T-helper 1 cell treated with Interleukin-12 subunit alpha and Interleukin-12 subunit beta and Interleukin-4 antibody, amounts not matched to agents 30 μg/mL and 1 μg/mL, for 36 hours (primary cell): Measurements from ENCODE around the gene SYNPR.

ENCODE experiments used
- H3K27ac Mint-ChIP-seq: one replicate; pipeline ENCODE4 v1.8.0; 2021; ENCODE audit warnings: mild to moderate bottlenecking, mixed read lengths
- H3K27me3 Mint-ChIP-seq: one replicate; pipeline ENCODE4 v1.8.0; 2021; ENCODE audit warnings: low read depth, mixed read lengths
- H3K36me3 Mint-ChIP-seq: one replicate; pipeline ENCODE4 v1.8.0; 2021; ENCODE audit warnings: low read depth, mixed read lengths
- H3K4me1 Mint-ChIP-seq: one replicate; pipeline ENCODE4 v1.8.0; 2021; ENCODE audit warnings: low read depth, mixed read lengths
- H3K4me3 Mint-ChIP-seq: one replicate; pipeline ENCODE4 v1.8.0; 2021; ENCODE audit warnings: mild to moderate bottlenecking, moderate library complexity, mixed read lengths
- H3K9me3 Mint-ChIP-seq: one replicate; pipeline ENCODE4 v1.8.0; 2021; ENCODE audit warnings: mixed read lengths

The SYNPR gene

DNA sequence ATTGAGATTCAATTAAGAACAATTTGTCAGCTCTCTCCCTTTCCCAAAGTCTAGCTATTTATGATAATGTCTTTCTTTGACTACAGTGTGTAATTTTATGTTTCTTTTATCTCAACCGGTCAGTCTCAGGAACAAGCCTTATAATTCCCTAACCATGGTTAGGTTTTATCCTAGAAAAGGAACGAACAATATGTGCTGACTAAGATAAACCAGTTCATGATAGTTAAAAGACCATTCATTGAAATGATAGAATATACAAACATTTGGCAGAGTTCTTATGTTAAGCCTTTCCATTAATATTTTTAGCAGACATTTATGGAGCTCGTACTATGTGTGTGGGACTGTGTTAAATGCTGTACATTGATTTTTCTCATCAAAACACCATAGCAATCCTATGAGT is 106.3 kb downstream of the SYNPR start:
- Mint-ChIP-seq H3K4me3 (no peak overlapping the region), H3K9me3 (no peaks in the 10 kb centered on the region), H3K36me3 (no peaks in the 10 kb centered on the region)

DNA sequence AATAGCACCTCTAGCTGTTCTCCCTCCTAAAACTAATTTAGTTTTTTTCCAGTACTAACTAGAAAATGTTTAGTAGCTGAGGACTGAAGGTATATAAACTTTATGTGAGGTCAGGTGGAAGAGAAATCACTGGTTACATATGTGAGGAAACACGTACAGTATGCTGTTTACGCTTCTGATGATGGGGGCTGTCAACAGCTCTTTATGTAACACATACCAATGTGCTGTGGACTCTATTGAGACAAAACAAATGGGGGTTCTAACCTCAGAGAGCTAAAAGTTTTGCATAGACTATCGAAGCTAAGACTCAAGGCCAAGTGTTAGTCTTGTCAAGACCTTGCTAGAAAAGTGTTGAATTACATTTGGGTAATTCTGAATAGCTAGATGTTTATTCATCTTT is 107.5 kb downstream of the SYNPR start:
- Mint-ChIP-seq H3K9me3 (no peaks in the 10 kb centered on the region), H3K4me1 (no peaks in the 10 kb centered on the region), H3K4me3 (no peak overlapping the region), H3K27me3 (no peaks in the 10 kb centered on the region), H3K27ac (no peak overlapping the region), H3K36me3 (no peaks in the 10 kb centered on the region)

More for the DNA sequence above, 106.3 kb downstream of the SYNPR start:
- Mint-ChIP-seq H3K27ac (no peak overlapping the region), H3K27me3 (no peaks in the 10 kb centered on the region), H3K4me1 (no peaks in the 10 kb centered on the region)

DNA sequence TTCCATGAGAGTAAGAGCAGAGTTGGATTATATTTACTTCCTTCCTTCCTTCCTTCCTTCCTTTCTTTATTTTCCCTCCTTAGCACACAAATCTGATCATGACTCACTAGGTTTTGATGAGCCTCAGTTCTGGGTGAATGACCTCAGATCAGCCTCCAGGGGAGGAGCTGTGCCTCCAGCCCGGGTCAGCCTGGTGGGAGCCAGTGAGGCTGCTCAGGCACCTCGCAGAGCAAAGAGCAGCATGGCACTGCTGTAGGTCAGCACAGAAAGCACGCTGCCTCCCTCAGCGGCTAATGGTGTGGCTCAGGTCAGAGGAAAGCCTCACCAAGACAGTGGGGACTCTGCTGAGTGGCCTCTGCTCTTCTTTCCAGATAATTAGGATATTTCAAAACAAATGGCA is 108.5 kb downstream of the SYNPR start:
- Mint-ChIP-seq H3K27ac (no peak overlapping the region), H3K9me3 (no peaks in the 10 kb centered on the region)

DNA sequence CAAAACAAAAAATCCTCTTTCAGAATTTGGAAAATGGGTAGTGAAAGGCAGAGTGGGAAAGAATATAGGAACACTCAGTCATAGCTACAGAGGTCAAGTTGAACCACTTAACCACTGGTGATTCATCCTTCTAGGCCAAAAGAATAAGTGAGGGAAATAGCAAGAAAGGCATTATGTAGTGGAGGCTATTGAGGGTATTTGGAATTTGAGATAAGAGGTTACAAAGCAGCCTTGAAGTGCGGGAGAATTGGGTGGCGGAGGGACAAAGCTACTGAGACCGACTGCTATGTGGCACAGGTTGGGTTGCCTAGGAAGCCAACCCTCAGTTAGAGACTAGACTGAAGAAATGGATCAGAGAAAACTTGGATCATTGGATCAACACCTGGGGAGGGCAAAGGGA is 109.5 kb downstream of the SYNPR start:
- no peaks in the 10 kb centered on the region for H3K9me3 Mint-ChIP-seq
- H3K36me3 Mint-ChIP-seq: no peaks in the 10 kb centered on the region
- no peak overlapping the region for H3K27ac Mint-ChIP-seq
- H3K4me1 Mint-ChIP-seq: no peaks in the 10 kb centered on the region
- H3K27me3 Mint-ChIP-seq: no peaks in the 10 kb centered on the region
- no peak overlapping the region for H3K4me3 Mint-ChIP-seq

More for the DNA sequence above, 108.5 kb downstream of the SYNPR start:
- H3K4me3 Mint-ChIP-seq: no peak overlapping the region
- no peaks in the 10 kb centered on the region for H3K4me1 Mint-ChIP-seq
- no peaks in the 10 kb centered on the region for H3K36me3 Mint-ChIP-seq
- no peaks in the 10 kb centered on the region for H3K27me3 Mint-ChIP-seq

DNA sequence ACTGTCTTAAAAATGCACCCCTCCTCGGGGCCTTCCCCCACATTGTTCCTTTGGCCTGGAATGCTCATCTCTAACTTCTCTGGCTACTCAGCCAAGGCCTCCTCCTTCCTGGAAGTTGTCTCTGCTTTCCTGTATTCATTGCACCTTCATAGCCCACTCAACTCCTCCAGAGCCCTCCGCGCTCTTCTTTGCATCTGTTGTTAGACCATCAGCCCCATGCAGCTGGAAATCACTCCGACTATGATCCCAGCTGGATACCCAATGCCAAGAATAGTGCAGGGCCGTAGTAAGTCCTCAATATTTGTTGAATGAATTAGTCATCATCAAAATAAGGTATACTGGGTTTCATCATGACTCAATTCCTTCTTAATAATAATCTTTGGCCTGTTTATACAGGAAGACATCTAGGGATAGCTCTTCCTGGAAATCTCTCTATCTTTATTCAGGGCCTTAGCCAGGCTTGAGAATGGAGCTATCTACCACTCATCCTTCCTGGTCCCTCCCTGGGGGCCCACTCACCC is 112.7 kb downstream of the SYNPR start:
- H3K36me3 Mint-ChIP-seq: no peaks in the 10 kb centered on the region
- no peaks in the 10 kb centered on the region for H3K4me1 Mint-ChIP-seq
- H3K4me3 Mint-ChIP-seq: no peak overlapping the region
- H3K27ac Mint-ChIP-seq: no peak overlapping the region
- H3K9me3 Mint-ChIP-seq: no peaks in the 10 kb centered on the region
- no peaks in the 10 kb centered on the region for H3K27me3 Mint-ChIP-seq

DNA sequence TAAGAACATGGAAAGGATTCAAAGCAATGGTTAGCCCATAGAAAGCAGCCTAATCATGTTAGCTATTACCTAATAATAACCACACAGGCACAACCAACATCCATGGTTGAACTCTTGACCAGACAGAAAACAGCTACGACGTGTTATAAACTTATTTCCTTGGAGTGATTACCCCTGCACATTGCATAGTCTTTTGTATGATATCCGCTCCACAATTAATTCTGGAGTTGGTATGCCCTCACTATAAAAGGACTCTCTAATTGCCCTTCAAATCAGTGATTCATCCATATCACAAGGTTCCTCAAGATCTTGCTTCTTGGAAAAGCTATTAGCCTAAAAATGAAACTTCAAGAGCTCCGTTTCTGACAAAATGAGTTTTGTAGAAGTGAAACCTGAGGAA is 117.9 kb downstream of the SYNPR start:
- Mint-ChIP-seq H3K36me3 (no peaks in the 10 kb centered on the region), H3K4me3 (no peak overlapping the region), H3K27ac (no peak overlapping the region), H3K4me1 (no peaks in the 10 kb centered on the region), H3K9me3 (no peaks in the 10 kb centered on the region), H3K27me3 (no peaks in the 10 kb centered on the region)

DNA sequence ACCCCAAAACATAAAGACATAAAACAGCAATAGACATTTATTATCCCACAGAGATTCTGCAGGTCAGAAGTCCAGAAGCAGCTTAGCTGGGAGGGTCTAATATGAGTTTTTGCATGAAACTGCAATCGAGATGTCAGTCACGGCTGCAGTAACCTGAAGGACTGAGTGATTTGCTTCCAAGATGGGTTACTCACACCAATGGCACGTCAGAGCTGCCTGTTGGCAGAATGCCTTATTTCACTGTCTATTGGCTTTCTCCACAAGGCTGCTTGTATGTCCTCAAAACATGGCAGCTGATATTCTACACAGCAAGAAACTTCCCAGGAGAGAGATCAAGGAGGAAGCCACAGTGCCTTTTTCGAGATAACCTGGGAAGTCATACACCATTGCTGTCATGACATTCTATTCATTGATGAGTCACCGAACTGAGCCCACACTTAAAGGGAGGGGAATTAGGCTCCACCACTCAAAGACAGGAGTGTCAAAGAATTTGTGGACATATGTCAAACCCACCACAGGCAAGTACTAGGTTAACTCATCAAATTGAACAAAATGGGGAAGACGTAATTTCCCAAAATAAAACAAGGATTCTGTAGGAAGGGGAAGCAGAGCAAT is 122.2 kb downstream of the SYNPR start:
- no peak overlapping the region for H3K27ac Mint-ChIP-seq
- no peaks in the 10 kb centered on the region for H3K9me3 Mint-ChIP-seq
- H3K4me1 Mint-ChIP-seq: no peaks in the 10 kb centered on the region
- H3K36me3 Mint-ChIP-seq: no peaks in the 10 kb centered on the region
- H3K27me3 Mint-ChIP-seq: no peaks in the 10 kb centered on the region
- H3K4me3 Mint-ChIP-seq: no peak overlapping the region

DNA sequence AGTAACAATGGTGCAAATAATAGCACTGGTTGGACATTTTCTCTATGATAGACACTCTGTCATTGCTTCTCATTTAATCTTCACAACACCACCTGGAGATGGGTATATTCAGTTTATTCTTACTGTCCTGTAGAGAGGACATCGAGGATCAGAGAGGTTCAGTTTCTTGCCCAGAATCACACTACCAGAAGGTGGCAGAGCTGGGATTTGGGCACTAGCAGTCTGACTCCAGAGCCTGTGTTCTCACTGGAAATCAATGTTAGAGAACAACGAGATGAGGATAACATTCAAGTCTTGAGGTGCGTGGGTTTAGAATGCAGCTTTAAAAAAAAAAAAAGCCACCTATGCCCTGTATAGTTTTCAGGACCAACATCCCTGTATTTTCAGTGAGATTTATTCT is 127.8 kb downstream of the SYNPR start:
- no peaks in the 10 kb centered on the region for H3K9me3 Mint-ChIP-seq
- H3K4me3 Mint-ChIP-seq: no peak overlapping the region
- H3K36me3 Mint-ChIP-seq: no peaks in the 10 kb centered on the region
- no peaks in the 10 kb centered on the region for H3K4me1 Mint-ChIP-seq
- no peak overlapping the region for H3K27ac Mint-ChIP-seq
- H3K27me3 Mint-ChIP-seq: no peaks in the 10 kb centered on the region

DNA sequence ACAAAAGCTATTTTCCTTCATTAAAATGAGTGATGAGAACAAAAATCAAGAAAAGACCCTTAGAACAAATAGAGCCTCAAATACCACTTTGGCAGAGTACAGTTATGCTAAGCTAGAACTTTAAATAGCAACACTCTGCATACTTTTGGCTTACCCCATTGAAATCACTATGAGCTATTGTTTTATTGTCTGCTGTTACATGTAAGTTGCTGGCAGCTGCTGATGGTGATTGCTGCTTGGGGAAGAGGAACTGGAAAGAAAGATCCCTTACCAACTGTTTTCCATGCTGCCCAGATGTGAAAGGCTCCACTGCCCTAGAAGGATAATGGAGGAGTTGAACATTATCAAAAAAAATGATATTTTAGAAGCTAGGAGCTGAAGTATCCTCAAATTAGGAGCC is 135.4 kb downstream of the SYNPR start:
- Mint-ChIP-seq H3K4me1 (no peaks in the 10 kb centered on the region), H3K9me3 (no peaks in the 10 kb centered on the region), H3K36me3 (no peaks in the 10 kb centered on the region), H3K27me3 (no peaks in the 10 kb centered on the region), H3K27ac (no peak overlapping the region), H3K4me3 (no peak overlapping the region)

DNA sequence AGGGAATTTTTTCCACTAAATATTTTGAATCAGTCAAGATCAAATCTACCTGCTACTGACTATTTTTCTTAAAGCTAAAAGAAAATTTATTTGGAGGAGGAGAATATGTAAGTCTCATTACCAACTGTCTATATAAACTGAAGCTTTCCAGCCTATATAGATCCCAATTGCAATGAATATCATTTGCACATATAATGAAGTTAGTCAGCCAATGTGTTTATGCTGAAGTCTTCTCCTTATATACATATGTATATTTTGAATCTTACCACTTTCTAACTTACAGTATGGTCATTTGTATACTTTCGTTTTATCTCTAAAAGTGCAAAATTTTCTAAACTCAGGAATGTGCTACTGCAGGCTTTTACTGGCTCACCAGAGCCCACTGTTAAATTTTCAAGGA is 136.5 kb downstream of the SYNPR start:
- no peaks in the 10 kb centered on the region for H3K9me3 Mint-ChIP-seq
- no peak overlapping the region for H3K27ac Mint-ChIP-seq
- H3K36me3 Mint-ChIP-seq: no peaks in the 10 kb centered on the region
- H3K27me3 Mint-ChIP-seq: no peaks in the 10 kb centered on the region
- H3K4me1 Mint-ChIP-seq: no peaks in the 10 kb centered on the region
- no peak overlapping the region for H3K4me3 Mint-ChIP-seq

DNA sequence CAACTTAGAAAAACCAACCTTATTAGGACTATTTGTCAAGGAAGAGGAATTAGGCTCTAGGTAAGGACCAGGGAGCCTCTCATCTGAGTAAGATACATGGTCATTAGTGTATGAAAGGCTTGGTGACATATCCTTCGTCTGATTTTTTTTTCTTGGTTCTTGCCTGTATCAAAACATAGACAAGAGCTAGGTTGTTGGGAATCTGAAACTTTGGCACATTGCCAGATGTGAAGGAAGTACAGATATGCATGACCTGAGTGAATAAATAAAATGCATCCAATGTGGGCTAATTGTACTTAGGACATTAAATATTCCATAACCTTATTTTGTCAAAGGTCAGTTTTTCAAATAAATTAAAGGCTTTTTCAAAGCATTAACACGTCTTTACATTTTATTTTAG is 151.8 kb downstream of the SYNPR start:
- Mint-ChIP-seq H3K27ac (no peak overlapping the region), H3K36me3 (no peaks in the 10 kb centered on the region), H3K4me3 (no peak overlapping the region), H3K27me3 (no peaks in the 10 kb centered on the region), H3K4me1 (no peaks in the 10 kb centered on the region), H3K9me3 (no peaks in the 10 kb centered on the region)

DNA sequence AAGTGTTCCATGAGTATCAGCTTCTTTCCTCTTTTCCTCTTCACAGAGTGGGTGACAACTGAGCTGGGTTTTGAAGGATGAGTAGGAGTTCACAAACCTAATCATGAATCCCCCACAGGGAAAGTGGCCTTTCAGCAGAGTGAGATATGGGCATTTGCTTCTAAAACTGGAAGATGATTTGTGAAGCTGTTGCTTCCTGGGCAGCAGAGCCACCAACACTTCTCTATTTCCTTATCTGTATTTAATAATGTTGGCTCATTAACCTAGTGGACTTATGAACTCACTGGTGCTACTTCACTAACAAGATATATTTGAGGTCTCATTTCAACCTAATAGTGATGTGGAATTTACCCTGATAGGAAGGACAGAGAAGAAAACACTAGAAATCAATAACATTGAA is 152.8 kb downstream of the SYNPR start:
- H3K27ac Mint-ChIP-seq: no peak overlapping the region
- H3K36me3 Mint-ChIP-seq: no peaks in the 10 kb centered on the region
- no peaks in the 10 kb centered on the region for H3K4me1 Mint-ChIP-seq
- no peak overlapping the region for H3K4me3 Mint-ChIP-seq
- H3K9me3 Mint-ChIP-seq: no peaks in the 10 kb centered on the region
- no peaks in the 10 kb centered on the region for H3K27me3 Mint-ChIP-seq

DNA sequence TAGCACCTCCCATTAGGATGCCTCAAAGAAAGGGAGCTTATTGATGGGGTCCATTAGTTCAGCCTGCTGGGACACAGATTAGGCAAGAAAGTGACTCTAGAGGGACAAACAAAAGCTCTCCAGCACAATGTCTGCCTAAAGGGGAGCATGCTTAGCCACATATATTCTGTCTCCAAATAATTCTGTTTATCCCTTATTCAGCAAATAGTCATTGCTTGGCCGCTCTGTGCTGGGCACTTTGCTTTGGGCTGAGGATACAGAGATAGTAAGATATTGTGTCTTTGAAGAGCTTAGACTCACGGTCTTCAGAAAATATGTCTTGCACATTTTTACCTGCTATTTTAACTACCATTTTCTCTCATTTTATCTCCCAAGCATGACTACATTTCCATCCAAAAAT is 159.8 kb downstream of the SYNPR start:
- H3K27ac Mint-ChIP-seq: no peak overlapping the region
- H3K9me3 Mint-ChIP-seq: no peaks in the 10 kb centered on the region
- no peaks in the 10 kb centered on the region for H3K27me3 Mint-ChIP-seq
- H3K4me1 Mint-ChIP-seq: no peaks in the 10 kb centered on the region
- H3K36me3 Mint-ChIP-seq: no peaks in the 10 kb centered on the region
- H3K4me3 Mint-ChIP-seq: no peak overlapping the region

DNA sequence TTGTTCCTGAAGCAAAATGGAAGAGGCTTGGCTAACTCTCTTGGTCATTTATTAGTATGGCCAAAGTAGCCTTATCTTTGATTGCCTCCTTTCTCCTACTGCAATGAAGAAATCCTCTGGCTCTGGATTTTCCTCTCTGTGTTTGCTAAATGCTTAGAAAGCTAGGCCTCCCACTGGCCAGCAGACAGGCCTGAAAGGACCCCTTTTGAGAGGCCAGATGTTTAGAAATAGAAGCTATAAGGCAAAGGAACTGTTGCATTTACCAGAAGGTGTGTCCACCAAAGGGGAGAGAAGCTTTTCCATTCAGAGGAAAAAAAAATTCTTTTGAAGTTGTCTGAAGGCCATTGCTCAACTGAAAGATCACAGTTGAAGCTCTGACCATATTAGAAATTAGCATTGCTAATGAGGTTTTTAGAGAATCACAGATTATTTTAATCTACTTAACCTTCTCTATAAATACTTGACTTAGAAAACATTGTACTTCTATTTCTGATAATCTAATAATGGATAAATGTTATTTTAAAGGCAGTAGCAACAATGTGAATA is 160.8 kb downstream of the SYNPR start:
- H3K27me3 Mint-ChIP-seq: no peaks in the 10 kb centered on the region
- no peaks in the 10 kb centered on the region for H3K9me3 Mint-ChIP-seq
- no peak overlapping the region for H3K4me3 Mint-ChIP-seq

DNA sequence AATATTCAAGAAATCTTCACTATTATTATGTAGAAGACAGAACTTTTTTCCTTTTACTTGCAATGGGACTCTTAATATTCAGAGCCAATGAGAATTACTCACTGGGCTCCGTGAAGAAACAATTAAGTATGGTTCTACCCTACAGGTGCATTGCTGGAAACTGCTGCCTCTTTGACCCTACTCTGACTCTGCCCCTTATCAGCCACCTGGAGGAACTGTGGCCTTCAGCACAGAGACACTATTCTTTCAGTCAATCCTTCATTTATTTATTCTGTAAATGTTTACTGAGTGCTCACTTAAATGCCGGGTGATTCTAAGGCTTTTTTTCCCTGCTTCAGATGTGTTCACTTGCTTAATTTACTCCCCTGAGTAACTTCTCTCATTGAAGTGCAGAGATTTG is 163.2 kb downstream of the SYNPR start:
- no peak overlapping the region for H3K27ac Mint-ChIP-seq
- no peak overlapping the region for H3K4me3 Mint-ChIP-seq
- H3K36me3 Mint-ChIP-seq: no peaks in the 10 kb centered on the region
- H3K4me1 Mint-ChIP-seq: no peaks in the 10 kb centered on the region
- H3K27me3 Mint-ChIP-seq: no peaks in the 10 kb centered on the region
- no peaks in the 10 kb centered on the region for H3K9me3 Mint-ChIP-seq

More for the DNA sequence above, 160.8 kb downstream of the SYNPR start:
- H3K27ac Mint-ChIP-seq: no peak overlapping the region
- H3K36me3 Mint-ChIP-seq: no peaks in the 10 kb centered on the region
- H3K4me1 Mint-ChIP-seq: no peaks in the 10 kb centered on the region

DNA sequence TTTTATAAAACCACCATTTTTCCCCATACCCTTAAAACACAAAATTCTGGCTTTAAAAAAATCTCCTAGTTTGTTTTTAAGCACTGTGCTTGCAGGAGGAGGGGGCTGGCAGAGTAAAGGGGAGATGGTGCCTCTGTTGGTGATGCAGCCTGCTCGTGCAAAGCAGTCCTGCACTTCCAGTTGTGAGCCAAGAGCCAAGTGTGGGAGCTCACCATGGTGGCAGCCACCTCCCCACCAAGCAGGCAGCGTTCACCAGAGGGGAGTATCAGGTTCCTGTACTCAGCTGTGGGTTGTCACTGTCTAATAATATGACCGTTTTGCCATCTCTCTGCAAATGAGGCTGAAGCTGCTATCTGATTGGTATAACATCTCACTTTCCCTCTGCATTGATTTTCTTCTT is 164.8 kb downstream of the SYNPR start:
- Mint-ChIP-seq H3K4me1 (no peaks in the 10 kb centered on the region), H3K27ac (no peak overlapping the region), H3K36me3 (no peaks in the 10 kb centered on the region), H3K27me3 (no peaks in the 10 kb centered on the region), H3K4me3 (no peak overlapping the region), H3K9me3 (no peaks in the 10 kb centered on the region)
